Kidney epithelial cell (primary cell): Measurements from ENCODE around the gene EFS. TPM values are rescaled to one million over a fixed set of nuclear protein-coding genes. Genes with fewer than 3 reads are reported as not detected.

Experiments
- DNase-seq: peaks from one replicate; pipeline ENCODE4 v3.0.0-alpha.2; 2010; ENCODE audit warnings: low read depth
- H3K27me3 ChIP-seq: 2 replicates; pipeline ENCODE4 v1.6.0; 2011; ENCODE audit warnings: low read length; ENCODE audit not compliant: control insufficient read depth, insufficient read depth
- H3K36me3 ChIP-seq: 2 replicates; pipeline ENCODE4 v1.5.1; 2011; ENCODE audit warnings: low read length; ENCODE audit not compliant: control insufficient read depth, insufficient read depth
- H3K4me3 ChIP-seq: 2 replicates; pipeline ENCODE4 v1.5.1; 2011; ENCODE audit warnings: low read depth, mild to moderate bottlenecking, control low read depth, low read length
- total RNA-seq: library from RNA; depleted of rRNA; stranded (reverse); fragments of >200 nt; gene quantifications from 2 replicates; pipeline ENCODE4 v1.2.3, GENCODE V29; 2015
- TF ChIP-seq, protein P1 (sequence below): IDR thresholded peaks from 2 replicates; pipeline ENCODE4 v1.5.1; 2011; ENCODE audit warnings: mild to moderate bottlenecking, moderate library complexity, low read length, control low read depth, inconsistent platforms; ENCODE audit not compliant: insufficient read depth, poor library complexity, severe bottlenecking

Gene EFS
- total RNA-seq, 1 donor from 2014 or later = 10.8 TPM

DNA sequence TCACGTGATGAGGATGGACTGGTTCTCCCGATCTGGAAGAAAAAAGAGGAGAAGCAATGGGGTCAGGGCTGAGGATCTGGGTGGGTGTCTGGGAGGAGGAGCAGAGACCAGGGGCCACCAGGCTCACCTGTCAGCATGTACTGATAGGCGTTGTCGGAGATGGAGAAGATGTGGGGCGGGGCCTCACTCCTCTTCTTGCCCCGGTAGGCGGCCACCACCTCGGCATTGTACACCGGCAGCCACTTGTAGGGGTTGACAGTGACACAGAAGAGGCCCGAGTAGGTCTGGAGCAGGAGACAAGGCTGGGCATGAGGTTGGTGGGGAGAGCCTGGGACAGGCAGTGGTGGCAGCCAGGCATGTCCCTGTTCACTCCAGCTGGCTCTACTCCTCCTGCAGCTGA lies 40.1 kb upstream of the EFS start:
- peaks cover 6% of the 10 kb centered on the region for H3K27me3 ChIP-seq

GRCh38 chr14:23404331-23404900 lies 39.4 kb upstream of the EFS start:
- no peak for DNase-seq
- Histone ChIP-seq H3K36me3 (no peaks in the 10 kb centered on the region), H3K27me3 (peaks cover 6% of the 10 kb centered on the region), H3K4me3 (no peak overlapping the region)
- TF ChIP-seq, protein P1, sequence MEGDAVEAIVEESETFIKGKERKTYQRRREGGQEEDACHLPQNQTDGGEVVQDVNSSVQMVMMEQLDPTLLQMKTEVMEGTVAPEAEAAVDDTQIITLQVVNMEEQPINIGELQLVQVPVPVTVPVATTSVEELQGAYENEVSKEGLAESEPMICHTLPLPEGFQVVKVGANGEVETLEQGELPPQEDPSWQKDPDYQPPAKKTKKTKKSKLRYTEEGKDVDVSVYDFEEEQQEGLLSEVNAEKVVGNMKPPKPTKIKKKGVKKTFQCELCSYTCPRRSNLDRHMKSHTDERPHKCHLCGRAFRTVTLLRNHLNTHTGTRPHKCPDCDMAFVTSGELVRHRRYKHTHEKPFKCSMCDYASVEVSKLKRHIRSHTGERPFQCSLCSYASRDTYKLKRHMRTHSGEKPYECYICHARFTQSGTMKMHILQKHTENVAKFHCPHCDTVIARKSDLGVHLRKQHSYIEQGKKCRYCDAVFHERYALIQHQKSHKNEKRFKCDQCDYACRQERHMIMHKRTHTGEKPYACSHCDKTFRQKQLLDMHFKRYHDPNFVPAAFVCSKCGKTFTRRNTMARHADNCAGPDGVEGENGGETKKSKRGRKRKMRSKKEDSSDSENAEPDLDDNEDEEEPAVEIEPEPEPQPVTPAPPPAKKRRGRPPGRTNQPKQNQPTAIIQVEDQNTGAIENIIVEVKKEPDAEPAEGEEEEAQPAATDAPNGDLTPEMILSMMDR = no peak

More for the DNA sequence above, 40.1 kb upstream of the EFS start:
- TF ChIP-seq, protein P1 = no peak
- Histone ChIP-seq H3K4me3 (no peak overlapping the region), H3K36me3 (no peaks in the 10 kb centered on the region)
- no peak for DNase-seq

DNA sequence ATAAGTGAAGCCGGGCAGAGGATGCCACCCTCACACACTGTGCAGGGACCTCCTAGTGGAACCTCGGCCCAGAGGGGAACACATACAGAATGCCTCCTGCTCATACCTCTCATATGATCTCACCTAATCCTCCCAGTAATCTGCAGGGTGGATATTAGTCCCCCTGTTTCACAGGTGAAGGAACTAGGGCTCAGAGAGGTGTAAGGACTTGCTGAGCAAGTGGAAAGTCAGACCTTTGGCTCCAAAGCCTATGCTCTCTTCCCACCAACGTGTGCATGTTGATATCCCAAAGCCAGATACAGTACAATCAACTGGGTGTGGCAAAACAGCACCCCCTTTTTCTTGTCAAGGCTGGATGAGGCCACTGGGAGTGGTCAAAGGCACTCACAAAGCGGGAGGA lies 38.9 kb upstream of the EFS start:
- TF ChIP-seq, protein P1 = no peak
- Histone ChIP-seq H3K36me3 (no peaks in the 10 kb centered on the region), H3K27me3 (peaks cover 6% of the 10 kb centered on the region), H3K4me3 (no peak overlapping the region)
- DNase-seq = no peak

DNA sequence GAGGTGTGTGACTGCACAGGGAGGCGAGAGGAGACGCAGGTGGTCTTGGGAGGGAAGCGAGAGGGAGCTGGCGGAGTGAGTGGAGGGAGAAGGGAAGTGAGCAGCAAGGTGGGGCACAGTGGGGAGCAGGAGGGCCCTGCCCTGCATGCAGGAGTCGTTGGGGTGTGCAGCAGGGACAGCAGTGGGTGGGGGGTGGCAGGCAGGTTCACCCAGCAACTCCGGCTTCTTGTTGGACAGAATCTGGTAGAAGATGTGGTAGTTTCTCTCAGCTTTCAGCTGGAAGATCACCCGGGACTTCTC lies 38.1 kb upstream of the EFS start:
- TF ChIP-seq, protein P1 = no peak
- Histone ChIP-seq H3K4me3 (no peak overlapping the region), H3K27me3 (peaks cover 6% of the 10 kb centered on the region), H3K36me3 (no peaks in the 10 kb centered on the region)
- DNase-seq = no peak

DNA sequence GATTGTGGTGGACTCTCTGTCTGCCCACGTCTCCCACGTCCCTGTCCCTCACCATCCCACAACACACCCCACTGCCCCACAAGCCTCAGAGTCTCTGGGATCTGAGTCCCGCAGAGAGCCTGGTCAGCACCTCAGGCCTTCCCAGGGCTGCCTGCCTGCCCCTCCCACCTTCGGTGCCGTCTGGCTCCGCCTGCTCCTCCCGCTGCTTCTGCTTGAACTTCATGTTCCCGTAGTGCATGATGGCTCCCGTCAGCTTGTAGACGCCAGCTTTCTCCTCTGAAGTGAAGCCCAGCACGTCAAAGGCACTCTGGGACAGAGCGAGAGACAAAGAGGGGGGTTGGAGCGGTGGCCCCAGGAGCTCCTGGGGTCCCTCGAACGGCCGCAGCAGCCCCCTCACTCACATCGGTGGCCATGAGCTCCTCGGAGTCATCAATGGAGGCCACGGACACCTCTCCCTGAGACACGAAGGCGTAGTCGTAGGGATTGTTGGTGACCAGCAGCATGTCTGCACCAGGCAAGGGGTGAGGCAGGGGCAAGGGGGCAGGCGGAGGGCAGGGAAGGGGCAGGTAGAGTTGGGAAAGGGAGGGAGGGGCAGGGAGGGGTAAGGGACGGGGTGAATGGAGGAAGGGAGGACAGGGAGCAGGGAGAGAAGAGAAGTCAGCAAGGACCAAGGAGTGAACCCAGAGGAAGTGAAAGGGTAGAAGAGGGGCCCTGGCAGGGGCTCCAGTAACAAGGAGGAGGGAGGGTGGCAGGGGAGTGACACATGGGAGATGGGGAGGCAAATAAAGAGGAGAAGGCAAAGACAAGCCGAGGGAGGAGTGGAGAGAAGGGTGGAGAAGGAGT lies 37.5 kb upstream of the EFS start:
- H3K36me3 ChIP-seq = no peaks in the 10 kb centered on the region
- DNase-seq = no peak
- peaks cover 6% of the 10 kb centered on the region for H3K27me3 ChIP-seq
- no peak overlapping the region for H3K4me3 ChIP-seq
- TF ChIP-seq, protein P1 = no peak
